ENCODE measurements around the gene UBE2H. TPM values are rescaled to one million over a fixed set of nuclear protein-coding genes. Genes with fewer than 3 reads are reported as not detected.

The UBE2H gene
- total RNA-seq, 4 donors from 2014 or later = 31.0 to 131 (median 53.3) TPM

GRCh38 chr7:129855234-129855673, 97.5 kb downstream of the UBE2H start:
- Histone ChIP-seq H3K4me3 (no peak overlapping the region), H3K27ac (peak overlapping the region in 1 of 4 donors; percentile 9), H3K9me3 (no peaks in the 10 kb centered on the region), H3K36me3 (no peaks in the 10 kb centered on the region), H3K4me1 (peaks cover 4 to 51% (median 19%) of the 10 kb centered on the region in 4 donors), H3K27me3 (no peaks in the 10 kb centered on the region)
- DNase-seq = no peak
- TF ChIP-seq POLR2AphosphoS5 (IDR thresholded peaks at IDR 0.05) = no peak
- TF ChIP-seq EP300 (IDR thresholded peaks at IDR 0.05; ENCODE audit: low read depth) = no peak
- no peak for TF ChIP-seq CTCF (IDR thresholded peaks at IDR 0.05)
- TF ChIP-seq POLR2A (IDR thresholded peaks at IDR 0.05) = no peak
- intact Hi-C loops (cut with DNase I; ENCODE audit: low total_unique reads) (no loop called here), in situ Hi-C loops (cut with MboI; ENCODE audit: low pct_ligation_motif_present in 1 of 4, low pct_unique_long_range_greater_than_20kb in 1 of 4, low sequenced_read_pairs in 3 of 4) (no loop called here)
- WGBS, 2 donors (ENCODE audit: low coverage in 1 of 2) = 78 to 92% methylated on average over 6 of the region's 6 CpGs

- 33 to 66% methylated on average over 1 of the region's 1 CpG for WGBS, 2 donors (ENCODE audit: low coverage in 1 of 2)
- no peaks in the 10 kb centered on the region for H3K27me3 ChIP-seq
- intact Hi-C loops (cut with DNase I; ENCODE audit: low total_unique reads) = no loop called here
- H3K4me3 ChIP-seq = no peak overlapping the region
- DNase-seq = no peak
- no peak for TF ChIP-seq EP300 (IDR thresholded peaks at IDR 0.05; ENCODE audit: low read depth)
- no peak for TF ChIP-seq CTCF (IDR thresholded peaks at IDR 0.05)
- TF ChIP-seq POLR2A (IDR thresholded peaks at IDR 0.05) = no peak
- TF ChIP-seq POLR2AphosphoS5 (IDR thresholded peaks at IDR 0.05) = no peak
- in situ Hi-C loops (cut with MboI; ENCODE audit: low pct_ligation_motif_present in 1 of 4, low pct_unique_long_range_greater_than_20kb in 1 of 4, low sequenced_read_pairs in 3 of 4) = no loop called here
- H3K27ac ChIP-seq = no peak overlapping the region
- H3K9me3 ChIP-seq = no peaks in the 10 kb centered on the region
- no peaks in the 10 kb centered on the region for H3K36me3 ChIP-seq
- peaks cover 2 to 46% (median 15%) of the 10 kb centered on the region in 4 donors for H3K4me1 ChIP-seq
These were observed 98.4 kb downstream of the UBE2H start for GRCh38 chr7:129854401-129854800.

- H3K27me3 ChIP-seq = no peaks in the 10 kb centered on the region
- intact Hi-C loops (cut with DNase I; ENCODE audit: low total_unique reads) = no loop called here
- no peak for TF ChIP-seq EP300 (IDR thresholded peaks at IDR 0.05; ENCODE audit: low read depth)
- TF ChIP-seq POLR2A (IDR thresholded peaks at IDR 0.05) = no peak
- no peak for TF ChIP-seq CTCF (IDR thresholded peaks at IDR 0.05)
- no peak for DNase-seq
- no peak overlapping the region for H3K4me3 ChIP-seq
- H3K27ac ChIP-seq = peak overlapping the region in 1 of 4 donors; percentile 2
- H3K9me3 ChIP-seq = no peaks in the 10 kb centered on the region
- peaks cover 0 to 40% (median 10%) of the 10 kb centered on the region in 4 donors for H3K4me1 ChIP-seq
- no peaks in the 10 kb centered on the region for H3K36me3 ChIP-seq
- in situ Hi-C loops (cut with MboI; ENCODE audit: low pct_ligation_motif_present in 1 of 4, low pct_unique_long_range_greater_than_20kb in 1 of 4, low sequenced_read_pairs in 3 of 4) = no loop called here
- WGBS, 2 donors (ENCODE audit: low coverage in 1 of 2) = 61 to 79% methylated on average over 6 of the region's 6 CpGs
These were observed 99.0 kb downstream of the UBE2H start for GRCh38 chr7:129853661-129854268.

GRCh38 chr7:129851809-129852208, 101.0 kb downstream of the UBE2H start:
- in situ Hi-C loops (cut with MboI; ENCODE audit: low pct_ligation_motif_present in 1 of 4, low pct_unique_long_range_greater_than_20kb in 1 of 4, low sequenced_read_pairs in 3 of 4) (no loop called here), intact Hi-C loops (cut with DNase I; ENCODE audit: low total_unique reads) (no loop called here)
- WGBS, 2 donors (ENCODE audit: low coverage in 1 of 2) = 88 to 89% methylated on average over 1 to 3 of the region's 3 CpGs
- Histone ChIP-seq H3K36me3 (no peaks in the 10 kb centered on the region), H3K4me3 (no peak overlapping the region), H3K4me1 (peaks cover 0 to 24% (median 8%) of the 10 kb centered on the region in 4 donors), H3K9me3 (no peaks in the 10 kb centered on the region), H3K27ac (no peak overlapping the region), H3K27me3 (no peaks in the 10 kb centered on the region)
- no peak for TF ChIP-seq EP300 (IDR thresholded peaks at IDR 0.05; ENCODE audit: low read depth)
- no peak for TF ChIP-seq CTCF (IDR thresholded peaks at IDR 0.05)
- DNase-seq = no peak
